HepG2 (cell line): ENCODE results near the gene BTD.

Experiments
- NR3C1 ChIP-seq: sonication (generic); formaldehyde crosslinking; IDR thresholded peaks from 2 replicates; pipeline ENCODE4 v1.4.0; 2020; ENCODE audit warnings: missing genetic modification reagents
- POLR2A ChIP-seq, 2 experiments: IDR thresholded peaks; 2 replicates each; pipeline ENCODE4 v1.6.1; 2011; ENCODE audit warnings: low read depth in 2 of 2, low read length in 2 of 2, mild to moderate bottlenecking in 1 of 2, moderate library complexity in 1 of 2; ENCODE audit not compliant: insufficient read depth in 1 of 2
- POLR2AphosphoS5 ChIP-seq: IDR thresholded peaks from 2 replicates; pipeline ENCODE4 v1.6.1; 2012; ENCODE audit warnings: low read depth, low read length
- RXRA ChIP-seq: sonication (generic); formaldehyde crosslinking; IDR thresholded peaks from 2 replicates; pipeline ENCODE4 v1.5.1; 2020; ENCODE audit warnings: missing genetic modification reagents
- SATB2 ChIP-seq: sonication (generic); formaldehyde crosslinking; IDR thresholded peaks from 2 replicates; pipeline ENCODE4 v1.5.0; 2020; ENCODE audit warnings: missing genetic modification reagents
- SMARCE1 ChIP-seq: fragments of 450-650 bp; IDR thresholded peaks from 2 replicates; pipeline ENCODE4 v1.6.1; 2017; ENCODE audit warnings: borderline replicate concordance
- SMC3 ChIP-seq: IDR thresholded peaks from 2 replicates; pipeline ENCODE4 v1.6.1; 2011; ENCODE audit warnings: low read length, improper control_type of control experiment
- ZBTB49 ChIP-seq: sonication (generic); formaldehyde crosslinking; IDR thresholded peaks from 2 replicates; pipeline ENCODE4 v1.4.0; 2020; ENCODE audit warnings: missing genetic modification reagents, borderline replicate concordance
- ZNF432 ChIP-seq: sonication (generic); formaldehyde crosslinking; IDR thresholded peaks from 2 replicates; pipeline ENCODE4 v1.5.0; 2020; ENCODE audit warnings: missing genetic modification reagents, mild to moderate bottlenecking, borderline replicate concordance
- TF ChIP-seq, protein P1 (sequence below): sonication (generic); formaldehyde crosslinking; IDR thresholded peaks from 2 replicates; pipeline ENCODE4 v1.5.0; 2020; ENCODE audit warnings: mild to moderate bottlenecking, missing genetic modification reagents, moderate library complexity

- TF ChIP-seq ZBTB49 (CRISPR knock-in tag) = no peak
- TF ChIP-seq SMC3 = no peak
- TF ChIP-seq POLR2A (IDR thresholded peaks at IDR 0.05; ENCODE audit: insufficient read depth in 1 of 2, low read depth in 2 of 2, low read length in 2 of 2) = no peak
- no peak for TF ChIP-seq SATB2 (CRISPR knock-in tag)
- TF ChIP-seq, protein P1, sequence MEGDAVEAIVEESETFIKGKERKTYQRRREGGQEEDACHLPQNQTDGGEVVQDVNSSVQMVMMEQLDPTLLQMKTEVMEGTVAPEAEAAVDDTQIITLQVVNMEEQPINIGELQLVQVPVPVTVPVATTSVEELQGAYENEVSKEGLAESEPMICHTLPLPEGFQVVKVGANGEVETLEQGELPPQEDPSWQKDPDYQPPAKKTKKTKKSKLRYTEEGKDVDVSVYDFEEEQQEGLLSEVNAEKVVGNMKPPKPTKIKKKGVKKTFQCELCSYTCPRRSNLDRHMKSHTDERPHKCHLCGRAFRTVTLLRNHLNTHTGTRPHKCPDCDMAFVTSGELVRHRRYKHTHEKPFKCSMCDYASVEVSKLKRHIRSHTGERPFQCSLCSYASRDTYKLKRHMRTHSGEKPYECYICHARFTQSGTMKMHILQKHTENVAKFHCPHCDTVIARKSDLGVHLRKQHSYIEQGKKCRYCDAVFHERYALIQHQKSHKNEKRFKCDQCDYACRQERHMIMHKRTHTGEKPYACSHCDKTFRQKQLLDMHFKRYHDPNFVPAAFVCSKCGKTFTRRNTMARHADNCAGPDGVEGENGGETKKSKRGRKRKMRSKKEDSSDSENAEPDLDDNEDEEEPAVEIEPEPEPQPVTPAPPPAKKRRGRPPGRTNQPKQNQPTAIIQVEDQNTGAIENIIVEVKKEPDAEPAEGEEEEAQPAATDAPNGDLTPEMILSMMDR = no peak
- TF ChIP-seq SMARCE1 = no peak
- TF ChIP-seq ZNF432 (CRISPR knock-in tag) = no peak
- no peak for TF ChIP-seq NR3C1 (CRISPR knock-in tag)
- no peak for TF ChIP-seq POLR2AphosphoS5
- no peak for TF ChIP-seq RXRA (CRISPR knock-in tag)
Observed at GRCh38 chr3:15645740-15646501, 44.4 kb downstream of the BTD start.
